H1 (cell line): Measurements from ENCODE around the gene FGB. TPM values are rescaled to one million over a fixed set of nuclear protein-coding genes. Genes with fewer than 3 reads are reported as not detected.

Experiments used
- CTCF ChIA-PET: fragments of 300-600 bp; sonication (Branson Sonifier 250); formaldehyde crosslinking; loops from one replicate; lab custom pipeline; 2021; ENCODE audit not compliant: partially characterized antibody; lab: Charles Lee
- POLR2A ChIA-PET: fragments of 300-600 bp; sonication (Branson Sonifier 250); formaldehyde crosslinking; loops from one replicate; lab custom pipeline; 2021; ENCODE audit warnings: inconsistent platforms; ENCODE audit not compliant: partially characterized antibody; lab: Charles Lee
- DNase-seq, 2 experiments: peaks; one replicate each; pipeline versions ENCODE4 v3.0.0 to v3.0.0-alpha.2; 2010 to 2022; ENCODE audit warnings: low spot score in 2 of 2, low read depth in 1 of 2, mixed read lengths in 1 of 2
- FAIRE-seq: peaks from 2 replicates; lab custom pipeline; 2011; peaks lifted over from hg19 to GRCh38; lab: Jason Lieb, UNC
- H2AFZ ChIP-seq: 2 replicates; pipeline ENCODE4 v1.8.1; 2012; ENCODE audit warnings: low read length, inconsistent platforms
- H2AK5ac ChIP-seq: 2 replicates; pipeline ENCODE4 v1.6.1; 2013; ENCODE audit warnings: low read depth, low read length
- H2BK120ac ChIP-seq: replicated peaks from 2 replicates; pipeline ENCODE3; 2013; ENCODE audit warnings: low read depth, low read length, inconsistent platforms
- H2BK12ac ChIP-seq: 2 replicates; pipeline ENCODE4 v1.6.1; 2013; ENCODE audit warnings: low read depth, low read length
- H2BK15ac ChIP-seq: 2 replicates; pipeline ENCODE4 v1.6.1; 2013; ENCODE audit warnings: low read length
- H2BK20ac ChIP-seq: 2 replicates; pipeline ENCODE4 v1.6.1; 2013; ENCODE audit warnings: low read length
- H2BK5ac ChIP-seq: 2 replicates; pipeline ENCODE4 v1.6.1; 2013; ENCODE audit warnings: low read depth, low read length
- H3K14ac ChIP-seq: 2 replicates; pipeline ENCODE4 v1.6.1; 2013; ENCODE audit warnings: inconsistent platforms; ENCODE audit not compliant: insufficient read length
- H3K18ac ChIP-seq: 2 replicates; pipeline ENCODE4 v1.6.1; 2013; ENCODE audit warnings: low read length; ENCODE audit errors: extremely low read depth
- H3K23ac ChIP-seq: 2 replicates; pipeline ENCODE4 v1.6.1; 2013; ENCODE audit warnings: inconsistent platforms; ENCODE audit not compliant: insufficient read length
- H3K23me2 ChIP-seq: 2 replicates; pipeline ENCODE4 v1.6.1; 2013; ENCODE audit warnings: low read depth, low read length
- H3K27ac ChIP-seq: 2 replicates; pipeline ENCODE4 v1.6.1; 2011; ENCODE audit warnings: low read depth, low read length, inconsistent platforms
- H3K27me3 ChIP-seq, 4 experiments: replicated peaks in 1 of 4; 1 replicate in 1 of 4; 2 replicates in 3 of 4; pipeline versions ENCODE4 v1.6.1 to v1.8.1; 2011 to 2013; ENCODE audit warnings: low read length in 3 of 4, mild to moderate bottlenecking in 3 of 4, inconsistent platforms in 2 of 4, mixed read lengths in 2 of 4, moderate library complexity in 1 of 4; ENCODE audit not compliant: control insufficient read depth in 3 of 4, insufficient read depth in 3 of 4; ENCODE audit errors: extremely low read depth in 1 of 4
- H3K36me3 ChIP-seq, 4 experiments: 2 replicates each; pipeline versions ENCODE4 v1.6.1 to v1.8.1; 2011 to 2013; ENCODE audit warnings: mild to moderate bottlenecking in 4 of 4, low read length in 3 of 4, moderate library complexity in 2 of 4, control low read depth in 1 of 4, inconsistent platforms in 1 of 4; ENCODE audit not compliant: insufficient read depth in 4 of 4, control insufficient read depth in 2 of 4
- H3K4ac ChIP-seq: replicated peaks from 2 replicates; pipeline ENCODE3; 2013; ENCODE audit warnings: low read length, low read depth, mixed read lengths, inconsistent platforms; ENCODE audit not compliant: insufficient read length
- H3K4me1 ChIP-seq, 4 experiments: replicated peaks in 1 of 4; 1 replicate in 1 of 4; 2 replicates in 3 of 4; pipeline versions ENCODE4 v1.6.1 to v1.8.1; 2011 to 2013; ENCODE audit warnings: low read length in 3 of 4, inconsistent platforms in 2 of 4, mixed read lengths in 1 of 4; ENCODE audit not compliant: insufficient read depth in 4 of 4, control insufficient read depth in 3 of 4
- H3K4me2 ChIP-seq, 2 experiments: 2 replicates each; pipeline versions ENCODE4 v1.6.1 to v1.8.1; 2011 to 2013; ENCODE audit warnings: low read depth in 2 of 2, low read length in 2 of 2, control low read depth in 1 of 2, inconsistent platforms in 1 of 2, mild to moderate bottlenecking in 1 of 2; ENCODE audit not compliant: insufficient read depth in 1 of 2
- H3K4me3 ChIP-seq, 4 experiments: fragments of 200-600, 300-600 bp in 1 of 4; sonication (generic), shearing (Covaris generic), sonication (Bioruptor Twin) in 1 of 4; 2 replicates each; pipeline versions ENCODE4 v1.5.1 to v1.8.1; 2011 to 2016; ENCODE audit warnings: low read length in 4 of 4, low read depth in 3 of 4, control low read depth in 2 of 4, inconsistent platforms in 2 of 4, mild to moderate bottlenecking in 2 of 4, mixed read lengths in 1 of 4, moderate library complexity in 1 of 4; ENCODE audit not compliant: insufficient read depth in 2 of 4; ENCODE audit errors: extremely low read depth in 1 of 4
- H3K56ac ChIP-seq: replicated peaks from 2 replicates; pipeline ENCODE3; 2013; ENCODE audit warnings: low read depth, mild to moderate bottlenecking, mixed read lengths, low read length, inconsistent platforms; ENCODE audit not compliant: insufficient read length
- H3K79me1 ChIP-seq: 2 replicates; pipeline ENCODE4 v1.6.1; 2013; ENCODE audit warnings: low read depth, low read length, control low read depth
- H3K79me2 ChIP-seq, 2 experiments: 2 replicates each; pipeline versions ENCODE4 v1.6.1 to v1.8.1; 2012 to 2013; ENCODE audit warnings: low read length in 2 of 2, mild to moderate bottlenecking in 2 of 2, inconsistent platforms in 1 of 2; ENCODE audit not compliant: insufficient read depth in 2 of 2, control insufficient read depth in 1 of 2
- H3K9ac ChIP-seq, 4 experiments: replicated peaks in 1 of 4; 1 replicate in 1 of 4; 2 replicates in 3 of 4; pipeline versions ENCODE4 v1.6.1 to v1.8.1; 2011 to 2013; ENCODE audit warnings: low read depth in 3 of 4, low read length in 3 of 4, control low read depth in 2 of 4, mild to moderate bottlenecking in 2 of 4, moderate library complexity in 2 of 4, inconsistent platforms in 1 of 4; ENCODE audit errors: extremely low read depth in 1 of 4
- H3K9me3 ChIP-seq, 2 experiments: 2 replicates each; pipeline versions ENCODE4 v1.6.1 to v1.8.1; 2012 to 2013; ENCODE audit warnings: mild to moderate bottlenecking in 2 of 2, moderate library complexity in 2 of 2, control low read depth in 1 of 2, inconsistent platforms in 1 of 2, low read depth in 1 of 2, low read length in 1 of 2, mixed read lengths in 1 of 2; ENCODE audit not compliant: insufficient read depth in 2 of 2
- H4K20me1 ChIP-seq, 2 experiments: replicated peaks in 1 of 2; 2 replicates each; pipeline versions ENCODE3 to v1.8.1; 2011 to 2013; ENCODE audit warnings: inconsistent platforms in 2 of 2, low read length in 2 of 2, mild to moderate bottlenecking in 1 of 2; ENCODE audit not compliant: insufficient read depth in 2 of 2, control insufficient read depth in 1 of 2
- H4K5ac ChIP-seq: 2 replicates; pipeline ENCODE4 v1.6.1; 2013; ENCODE audit warnings: low read length, low read depth, mixed read lengths, inconsistent platforms; ENCODE audit not compliant: insufficient read length
- H4K8ac ChIP-seq: 2 replicates; pipeline ENCODE4 v1.8.0; 2013; ENCODE audit warnings: mild to moderate bottlenecking, moderate library complexity, low read length, inconsistent platforms; ENCODE audit not compliant: insufficient read depth; ENCODE audit errors: extremely low read depth
- H4K91ac ChIP-seq: replicated peaks from 2 replicates; pipeline ENCODE3; 2013; ENCODE audit warnings: low read length, mixed read lengths, inconsistent platforms; ENCODE audit not compliant: insufficient read length
- CEBPB ChIP-seq: IDR thresholded peaks from 2 replicates; pipeline ENCODE4 v1.6.1; 2012; ENCODE audit warnings: low read depth, low read length
- RAD21 ChIP-seq, 2 experiments: IDR thresholded peaks in 1 of 2; conservative IDR thresholded peaks in 1 of 2; 2 replicates each; pipeline ENCODE4 v1.6.1; 2011; ENCODE audit warnings: low read depth in 2 of 2, low read length in 2 of 2, improper control_type of control experiment in 1 of 2, inconsistent platforms in 1 of 2, mild to moderate bottlenecking in 1 of 2, moderate library complexity in 1 of 2
- WGBS, 2 experiments: shearing (Covaris generic) in 1 of 2; methylation state at CpG; one replicate each; pipeline versions ENCODE4 v1.1.6 to v1.1.7; 2013 to 2015; ENCODE audit warnings: low lambda C conversion rate in 2 of 2, mixed read lengths in 2 of 2, inconsistent platforms in 1 of 2, low coverage in 1 of 2, missing lambda C conversion rate in 1 of 2; ENCODE audit not compliant: insufficient replicate concordance in 2 of 2, insufficient coverage in 1 of 2, insufficient read length in 1 of 2; ENCODE audit errors: extremely low coverage in 1 of 2, missing lambda C conversion rate in 1 of 2; 5-methylcytosine and 5-hydroxymethylcytosine counted together
- polyA plus RNA-seq, 7 experiments: library from polyadenylated mRNA; depleted of rRNA in 3 of 7; stranded (reverse) in 5 of 7; unstranded in 2 of 7; fragments of >200 nt in 5 of 7; fragments of 200-250 nt in 2 of 7; gene quantifications; 1 replicate in 5 of 7; 2 replicates in 1 of 7; 4 replicates in 1 of 7; pipeline versions ENCODE4 v1.2.1 to v1.2.3, GENCODE V29; 2011 to 2013; ENCODE audit warnings: missing spikeins in 2 of 7, mixed read lengths in 2 of 7
- total RNA-seq: library from RNA; stranded (reverse); fragmentation: NEBNext Ultra II Directional; extraction: Animal tissue kit (Norgen Biotek cat#: 25700); gene quantifications from 2 replicates; pipeline ENCODE4 v1.2.1, GENCODE V29; 2021
- TF ChIP-seq, protein P1 (sequence below), 3 experiments: IDR thresholded peaks; 1 replicate in 2 of 3; 2 replicates in 1 of 3; pipeline versions ENCODE4 v1.5.1 to v1.6.1; 2011; ENCODE audit warnings: low read length in 3 of 3, mild to moderate bottlenecking in 3 of 3, inconsistent platforms in 2 of 3, low read depth in 1 of 3, moderate library complexity in 1 of 3; ENCODE audit not compliant: insufficient read depth in 1 of 3; ENCODE audit errors: control extremely low read depth in 1 of 3

The FGB gene
- total and polyA plus RNA-seq, 2 of the 8 experiments (the other 6 are each of a cell fraction or from before 2014, with no cell fraction given): not detected

DNA sequence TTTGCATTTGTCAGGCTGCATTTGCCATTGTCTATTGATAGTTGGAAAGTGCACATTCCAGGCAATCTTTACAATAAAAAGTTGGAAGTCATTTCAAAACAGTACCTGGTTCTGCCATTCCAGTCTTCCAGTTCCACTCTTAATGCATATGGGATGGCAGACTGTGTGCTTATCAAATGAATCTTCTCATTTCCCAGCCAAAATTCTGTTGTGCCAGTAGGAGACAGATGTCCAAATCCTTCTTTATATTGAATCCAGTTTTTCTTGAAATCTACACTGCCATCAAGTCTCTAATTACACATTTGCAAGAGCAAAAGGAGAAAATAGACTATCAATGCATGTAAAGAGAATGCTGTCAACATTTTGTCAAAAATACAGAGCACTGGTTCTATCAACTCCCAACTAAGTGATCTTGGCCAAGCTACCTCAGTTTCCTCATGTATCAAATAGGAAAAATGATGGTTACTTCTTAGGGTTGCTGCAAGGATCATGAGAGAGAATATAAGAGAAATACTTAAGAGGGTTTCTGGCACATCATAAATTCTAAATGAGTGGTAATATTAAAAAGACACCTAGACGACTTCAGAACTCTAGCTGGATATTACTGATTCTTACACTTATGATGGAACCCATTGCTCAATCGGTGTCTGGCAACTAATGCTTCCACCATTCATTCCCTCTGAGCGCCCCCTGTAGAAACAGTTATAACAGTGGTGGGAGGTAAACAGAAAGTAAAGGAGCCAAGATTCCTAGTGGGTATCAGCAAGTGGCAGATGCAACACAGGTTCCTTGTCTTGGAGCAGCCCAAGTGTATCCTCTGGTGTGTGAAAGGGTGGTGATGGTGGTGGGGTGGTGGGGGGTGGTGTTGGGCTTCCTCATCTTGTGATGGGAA, 45.8 kb downstream of the FGB start:
- ChIA-PET POLR2A (no interaction called here), CTCF (interaction anchor here (0.7 to 5.0 kb wide), 12 partner anchors 10 to 670 kb away, joined by 3 to 26 read pairs (median 4); no protein-coding TSS in a partner anchor)
- Histone ChIP-seq H2BK15ac (no peak overlapping the region), H2AFZ (no peak overlapping the region), H3K27ac (no peak overlapping the region), H3K4ac (no peak overlapping the region), H3K9ac (no peak overlapping the region), H4K5ac (no peak overlapping the region), H3K4me2 (no peak overlapping the region), H3K4me1 (0 out of 7 replicates have a peak, but pooled peaks cover 0 to 2% (median 0%) of the 10 kb centered on the region in 4 experiments), H3K27me3 (no peaks in the 10 kb centered on the region), H3K23ac (no peak overlapping the region), H2BK12ac (no peak overlapping the region), H3K79me2 (no peaks in the 10 kb centered on the region), H2AK5ac (no peak overlapping the region), H3K23me2 (no peaks in the 10 kb centered on the region), H4K8ac (no peak overlapping the region), H4K20me1 (no peaks in the 10 kb centered on the region), H2BK20ac (no peak overlapping the region), H3K36me3 (no peaks in the 10 kb centered on the region), H3K9me3 (no peaks in the 10 kb centered on the region), H2BK120ac (no peak overlapping the region), H4K91ac (no peak overlapping the region), H3K79me1 (no peaks in the 10 kb centered on the region), H3K18ac (no peak overlapping the region), H3K56ac (no peak overlapping the region), H3K4me3 (no peak overlapping the region), H3K14ac (no peak overlapping the region), H2BK5ac (no peak overlapping the region)
- DNase-seq (no peak), FAIRE-seq (no peak)
- WGBS, 2 experiments: 84% methylated on average over 3 of the region's 3 CpGs; no CpG with 5 or more reads in 1 of the 2 experiments
- TF ChIP-seq, protein P1, sequence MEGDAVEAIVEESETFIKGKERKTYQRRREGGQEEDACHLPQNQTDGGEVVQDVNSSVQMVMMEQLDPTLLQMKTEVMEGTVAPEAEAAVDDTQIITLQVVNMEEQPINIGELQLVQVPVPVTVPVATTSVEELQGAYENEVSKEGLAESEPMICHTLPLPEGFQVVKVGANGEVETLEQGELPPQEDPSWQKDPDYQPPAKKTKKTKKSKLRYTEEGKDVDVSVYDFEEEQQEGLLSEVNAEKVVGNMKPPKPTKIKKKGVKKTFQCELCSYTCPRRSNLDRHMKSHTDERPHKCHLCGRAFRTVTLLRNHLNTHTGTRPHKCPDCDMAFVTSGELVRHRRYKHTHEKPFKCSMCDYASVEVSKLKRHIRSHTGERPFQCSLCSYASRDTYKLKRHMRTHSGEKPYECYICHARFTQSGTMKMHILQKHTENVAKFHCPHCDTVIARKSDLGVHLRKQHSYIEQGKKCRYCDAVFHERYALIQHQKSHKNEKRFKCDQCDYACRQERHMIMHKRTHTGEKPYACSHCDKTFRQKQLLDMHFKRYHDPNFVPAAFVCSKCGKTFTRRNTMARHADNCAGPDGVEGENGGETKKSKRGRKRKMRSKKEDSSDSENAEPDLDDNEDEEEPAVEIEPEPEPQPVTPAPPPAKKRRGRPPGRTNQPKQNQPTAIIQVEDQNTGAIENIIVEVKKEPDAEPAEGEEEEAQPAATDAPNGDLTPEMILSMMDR (IDR thresholded peaks at IDR 0.05; ENCODE audit: control extremely low read depth in 1 of 3, insufficient read depth in 1 of 3, low read depth in 1 of 3, low read length in 3 of 3): no peak
- TF ChIP-seq CEBPB (peak; percentile 39; the same call in 1 of the 2 replicates), RAD21 (IDR thresholded peaks at IDR 0.05 in 1 of 2, conservative IDR thresholded peaks at IDR 0.05 in 1 of 2; ENCODE audit: low read depth in 2 of 2, low read length in 2 of 2) (peak in 1 of 2 experiments; percentile 10; a peak in 1 of 4 replicates)
